ENCODE data around the gene MRPS16. TPM values are rescaled to one million over a fixed set of nuclear protein-coding genes. Genes with fewer than 3 reads are reported as not detected.

The MRPS16 gene
- total RNA-seq, 1 experiment from 2014 or later: 164 TPM

- ChIA-PET CTCF (no interaction called here), POLR2A (ENCODE audit: low non-redundant PET) (no interaction called here)
- H3K36me3 ChIP-seq (ENCODE audit: insufficient read depth, low read length, poor library complexity, severe bottlenecking): peaks cover 51% of the 10 kb centered on the region
- no peaks in the 10 kb centered on the region for H3K4me1 ChIP-seq (ENCODE audit: insufficient read depth, low read length, poor library complexity, severe bottlenecking)
- intact Hi-C loops (cut with micrococcal nuclease; ENCODE audit: unreplicated experiment): no loop called here
- no TSS peak for BruUV-seq (replicated peaks)
- H3K9me3 ChIP-seq (ENCODE audit: low read depth, low read length, poor library complexity, severe bottlenecking): no peaks in the 10 kb centered on the region
- no peak for DNase-seq (ENCODE audit: low spot score)
- H3K4me3 ChIP-seq (ENCODE audit: low read depth, low read length, poor library complexity, severe bottlenecking): no peak overlapping the region
- no peaks in the 10 kb centered on the region for H3K27me3 ChIP-seq (replicated peaks; ENCODE audit: insufficient read depth, low read depth, low read length, poor library complexity)
- TF ChIP-seq EZH2 (IDR thresholded peaks at IDR 0.05; ENCODE audit: borderline replicate concordance, low read depth, low read length, poor library complexity, severe bottlenecking): no peak
- TF ChIP-seq, protein P1, sequence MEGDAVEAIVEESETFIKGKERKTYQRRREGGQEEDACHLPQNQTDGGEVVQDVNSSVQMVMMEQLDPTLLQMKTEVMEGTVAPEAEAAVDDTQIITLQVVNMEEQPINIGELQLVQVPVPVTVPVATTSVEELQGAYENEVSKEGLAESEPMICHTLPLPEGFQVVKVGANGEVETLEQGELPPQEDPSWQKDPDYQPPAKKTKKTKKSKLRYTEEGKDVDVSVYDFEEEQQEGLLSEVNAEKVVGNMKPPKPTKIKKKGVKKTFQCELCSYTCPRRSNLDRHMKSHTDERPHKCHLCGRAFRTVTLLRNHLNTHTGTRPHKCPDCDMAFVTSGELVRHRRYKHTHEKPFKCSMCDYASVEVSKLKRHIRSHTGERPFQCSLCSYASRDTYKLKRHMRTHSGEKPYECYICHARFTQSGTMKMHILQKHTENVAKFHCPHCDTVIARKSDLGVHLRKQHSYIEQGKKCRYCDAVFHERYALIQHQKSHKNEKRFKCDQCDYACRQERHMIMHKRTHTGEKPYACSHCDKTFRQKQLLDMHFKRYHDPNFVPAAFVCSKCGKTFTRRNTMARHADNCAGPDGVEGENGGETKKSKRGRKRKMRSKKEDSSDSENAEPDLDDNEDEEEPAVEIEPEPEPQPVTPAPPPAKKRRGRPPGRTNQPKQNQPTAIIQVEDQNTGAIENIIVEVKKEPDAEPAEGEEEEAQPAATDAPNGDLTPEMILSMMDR (conservative IDR thresholded peaks at IDR 0.05; ENCODE audit: low read depth, low read length): no peak
- no peak overlapping the region for H3K27ac ChIP-seq (ENCODE audit: low read depth, low read length, poor library complexity, severe bottlenecking)
Observed at GRCh38 chr10:73233883-73234282, 18.6 kb downstream of the MRPS16 start.

GRCh38 chr10:73232887-73233286, 19.6 kb downstream of the MRPS16 start:
- Histone ChIP-seq H3K4me1 (ENCODE audit: insufficient read depth, low read length, poor library complexity, severe bottlenecking) (no peaks in the 10 kb centered on the region), H3K27me3 (replicated peaks; ENCODE audit: insufficient read depth, low read depth, low read length, poor library complexity) (no peaks in the 10 kb centered on the region), H3K4me3 (ENCODE audit: low read depth, low read length, poor library complexity, severe bottlenecking) (no peak overlapping the region), H3K27ac (ENCODE audit: low read depth, low read length, poor library complexity, severe bottlenecking) (no peak overlapping the region), H3K36me3 (ENCODE audit: insufficient read depth, low read length, poor library complexity, severe bottlenecking) (peaks cover 41% of the 10 kb centered on the region), H3K9me3 (ENCODE audit: low read depth, low read length, poor library complexity, severe bottlenecking) (no peaks in the 10 kb centered on the region)
- TF ChIP-seq, protein P1 (conservative IDR thresholded peaks at IDR 0.05; ENCODE audit: low read depth, low read length): peak; percentile 36
- no peak for TF ChIP-seq EZH2 (IDR thresholded peaks at IDR 0.05; ENCODE audit: borderline replicate concordance, low read depth, low read length, poor library complexity, severe bottlenecking)
- intact Hi-C loops (cut with micrococcal nuclease; ENCODE audit: unreplicated experiment): no loop called here
- ChIA-PET POLR2A (ENCODE audit: low non-redundant PET) (no interaction called here), CTCF (no interaction called here)
- no peak for DNase-seq (ENCODE audit: low spot score)
- BruUV-seq (replicated peaks): no TSS peak

DNA sequence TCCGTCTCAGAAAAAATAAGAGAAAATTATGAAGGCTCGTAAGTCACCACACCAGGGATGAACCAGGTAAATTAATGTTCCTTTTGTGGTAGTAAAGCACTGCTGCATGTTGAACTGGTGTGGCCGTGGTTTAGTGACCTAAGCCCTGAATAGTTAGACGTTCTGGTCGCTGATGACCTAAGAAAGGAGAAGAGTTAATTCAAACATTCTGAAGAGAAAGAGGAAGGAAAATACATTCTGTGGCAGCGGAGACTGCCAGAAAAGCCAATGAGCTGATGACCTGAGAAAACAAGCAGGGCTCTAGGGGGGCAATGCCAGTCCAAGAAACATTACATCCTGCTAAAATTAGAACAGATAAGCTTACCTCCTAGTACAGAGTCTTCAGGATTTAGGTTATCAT, 22.9 kb downstream of the MRPS16 start:
- intact Hi-C loops (cut with micrococcal nuclease; ENCODE audit: unreplicated experiment): no loop called here
- Histone ChIP-seq H3K4me3 (ENCODE audit: low read depth, low read length, poor library complexity, severe bottlenecking) (no peak overlapping the region), H3K36me3 (ENCODE audit: insufficient read depth, low read length, poor library complexity, severe bottlenecking) (peaks cover 18% of the 10 kb centered on the region), H3K27ac (ENCODE audit: low read depth, low read length, poor library complexity, severe bottlenecking) (no peak overlapping the region), H3K27me3 (replicated peaks; ENCODE audit: insufficient read depth, low read depth, low read length, poor library complexity) (no peaks in the 10 kb centered on the region), H3K9me3 (ENCODE audit: low read depth, low read length, poor library complexity, severe bottlenecking) (no peaks in the 10 kb centered on the region), H3K4me1 (ENCODE audit: insufficient read depth, low read length, poor library complexity, severe bottlenecking) (no peaks in the 10 kb centered on the region)
- POLR2A ChIA-PET (ENCODE audit: low non-redundant PET): no interaction called here
- no peak for DNase-seq (ENCODE audit: low spot score)
- BruUV-seq (replicated peaks): no TSS peak
- TF ChIP-seq EZH2 (IDR thresholded peaks at IDR 0.05; ENCODE audit: borderline replicate concordance, low read depth, low read length, poor library complexity, severe bottlenecking): no peak
- TF ChIP-seq, protein P1 (conservative IDR thresholded peaks at IDR 0.05; ENCODE audit: low read depth, low read length): no peak
- CTCF ChIA-PET: no interaction called here

Data from A673 (cell line).